ENCODE measurements around the gene RPS18. TPM values are rescaled to one million over a fixed set of nuclear protein-coding genes. Genes with fewer than 3 reads are reported as not detected.

The RPS18 gene
- total RNA-seq, 4 donors from 2014 or later: 773 to 2,238 (median 1,359) TPM

GRCh38 chr6:33247977-33248642, 23.8 kb upstream of the RPS18 start:
- Histone ChIP-seq H3K4me1 (peaks cover 12 to 27% (median 24%) of the 10 kb centered on the region in 4 donors), H3K27me3 (peaks cover 4% of the 10 kb centered on the region), H3K9me3 (no peaks in the 10 kb centered on the region), H3K36me3 (no peaks in the 10 kb centered on the region), H3K4me3 (peak overlapping the region in 3 of 4 donors; percentile 34 to 60 (median 42)), H3K27ac (peak overlapping the region; percentile 88 to 93 (median 92))
- WGBS, 2 donors (ENCODE audit: low coverage in 1 of 2): 6 to 22% methylated on average over 4 to 26 of the region's 28 CpGs
- intact Hi-C loops (cut with DNase I; ENCODE audit: low total_unique reads): loop anchor here (5.0 to 10.0 kb wide), 3 partner anchors 83 to 233 kb away; no protein-coding TSS in a partner anchor
- peak; percentile 94 for DNase-seq
- TF ChIP-seq, protein P1, sequence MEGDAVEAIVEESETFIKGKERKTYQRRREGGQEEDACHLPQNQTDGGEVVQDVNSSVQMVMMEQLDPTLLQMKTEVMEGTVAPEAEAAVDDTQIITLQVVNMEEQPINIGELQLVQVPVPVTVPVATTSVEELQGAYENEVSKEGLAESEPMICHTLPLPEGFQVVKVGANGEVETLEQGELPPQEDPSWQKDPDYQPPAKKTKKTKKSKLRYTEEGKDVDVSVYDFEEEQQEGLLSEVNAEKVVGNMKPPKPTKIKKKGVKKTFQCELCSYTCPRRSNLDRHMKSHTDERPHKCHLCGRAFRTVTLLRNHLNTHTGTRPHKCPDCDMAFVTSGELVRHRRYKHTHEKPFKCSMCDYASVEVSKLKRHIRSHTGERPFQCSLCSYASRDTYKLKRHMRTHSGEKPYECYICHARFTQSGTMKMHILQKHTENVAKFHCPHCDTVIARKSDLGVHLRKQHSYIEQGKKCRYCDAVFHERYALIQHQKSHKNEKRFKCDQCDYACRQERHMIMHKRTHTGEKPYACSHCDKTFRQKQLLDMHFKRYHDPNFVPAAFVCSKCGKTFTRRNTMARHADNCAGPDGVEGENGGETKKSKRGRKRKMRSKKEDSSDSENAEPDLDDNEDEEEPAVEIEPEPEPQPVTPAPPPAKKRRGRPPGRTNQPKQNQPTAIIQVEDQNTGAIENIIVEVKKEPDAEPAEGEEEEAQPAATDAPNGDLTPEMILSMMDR (IDR thresholded peaks at IDR 0.05): peak; percentile 96 to 98 (median 97)
- TF ChIP-seq EP300 (IDR thresholded peaks at IDR 0.05; ENCODE audit: low read depth): no peak
- in situ Hi-C loops (cut with MboI; ENCODE audit: low pct_ligation_motif_present in 1 of 4, low pct_unique_long_range_greater_than_20kb in 1 of 4, low sequenced_read_pairs in 3 of 4): loop anchor here (5.0 to 25.0 kb wide), 5 partner anchors 83 to 236 kb away; partner anchors contain the start of gene HLA-DOA (in 1 of the 4)

DNA sequence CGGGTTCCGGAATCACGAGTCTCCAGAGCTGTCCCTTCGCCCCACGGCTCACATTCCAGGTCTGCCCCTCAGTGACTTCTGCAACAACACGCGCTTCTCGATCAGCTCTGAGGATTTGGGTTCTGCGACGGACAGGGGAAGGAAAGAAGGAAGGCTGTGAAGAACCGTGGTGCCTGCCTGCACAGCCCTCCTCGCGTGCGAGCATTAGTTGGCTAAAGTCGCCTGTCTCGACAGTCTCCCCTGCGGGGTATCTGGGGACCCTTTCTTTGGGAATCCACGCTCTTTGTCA, 23.3 kb upstream of the RPS18 start:
- 1% methylated on average over 18 of the region's 18 CpGs; no CpG with 5 or more reads in 1 of the 2 donors for WGBS, 2 donors (ENCODE audit: low coverage in 1 of 2)
- DNase-seq: no peak
- no peaks in the 10 kb centered on the region for H3K9me3 ChIP-seq
- H3K4me3 ChIP-seq: peak overlapping the region; percentile 5 to 60 (median 38)
- H3K36me3 ChIP-seq: no peaks in the 10 kb centered on the region
- intact Hi-C loops (cut with DNase I; ENCODE audit: low total_unique reads) (loop anchor here (5.0 to 10.0 kb wide), 3 partner anchors 84 to 234 kb away; no protein-coding TSS in a partner anchor), in situ Hi-C loops (cut with MboI; ENCODE audit: low pct_ligation_motif_present in 1 of 4, low pct_unique_long_range_greater_than_20kb in 1 of 4, low sequenced_read_pairs in 3 of 4) (loop anchor here (5.0 to 25.0 kb wide), 5 partner anchors 84 to 236 kb away; partner anchors contain the start of gene HLA-DOA (in 1 of the 4))
- H3K27ac ChIP-seq: peak overlapping the region; percentile 88 to 93 (median 92)
- peaks cover 4% of the 10 kb centered on the region for H3K27me3 ChIP-seq
- TF ChIP-seq, protein P1 (IDR thresholded peaks at IDR 0.05): peak in 2 of 5 experiments; percentile 22 to 46
- TF ChIP-seq EP300 (IDR thresholded peaks at IDR 0.05; ENCODE audit: low read depth): no peak
- peaks cover 12 to 27% (median 24%) of the 10 kb centered on the region in 4 donors for H3K4me1 ChIP-seq

DNA sequence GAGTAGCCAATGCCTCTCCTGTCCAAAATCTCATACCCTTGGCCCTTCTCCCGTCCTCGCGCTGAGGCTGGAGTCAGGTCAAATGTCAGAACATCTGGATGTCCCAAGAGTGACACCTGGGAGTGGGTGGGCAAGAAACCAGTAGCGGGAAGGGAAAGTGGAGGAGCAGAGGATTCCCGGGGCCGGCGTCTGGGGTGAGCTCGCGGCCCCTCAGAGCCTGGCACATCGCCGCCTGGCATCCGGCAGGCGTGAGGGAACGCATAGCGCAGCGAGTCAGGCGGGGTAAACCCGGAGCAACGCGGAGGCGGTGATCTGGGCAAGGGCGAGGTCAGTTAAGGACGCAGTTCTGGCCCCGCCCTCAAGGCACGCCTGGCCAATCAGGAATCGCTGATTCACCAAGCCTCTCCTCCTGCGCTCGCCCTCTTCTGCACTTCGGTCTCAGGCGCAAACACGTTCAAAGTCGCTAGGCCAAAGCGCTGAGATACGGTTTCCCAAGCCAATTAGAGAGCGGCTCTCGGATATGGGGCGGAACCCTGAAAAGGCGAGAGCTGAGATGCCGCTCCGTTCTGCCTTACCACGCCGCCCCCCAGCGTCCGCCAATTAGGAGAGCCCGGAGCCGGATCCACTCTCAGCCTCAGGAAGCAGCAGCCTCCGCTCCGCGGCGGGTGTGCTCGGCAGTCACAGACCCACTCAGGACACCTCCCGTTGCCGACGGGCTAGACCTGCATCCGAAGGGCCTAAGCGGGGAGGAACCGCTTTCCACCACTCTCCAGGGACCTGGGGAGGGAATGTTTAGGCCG, 22.7 kb upstream of the RPS18 start:
- WGBS, 2 donors (ENCODE audit: low coverage in 1 of 2): 0% methylated on average over 43 of the region's 58 CpGs; no CpG with 5 or more reads in 1 of the 2 donors
- intact Hi-C loops (cut with DNase I; ENCODE audit: low total_unique reads): loop anchor here (5.0 to 10.0 kb wide), 3 partner anchors 84 to 234 kb away; no protein-coding TSS in a partner anchor
- in situ Hi-C loops (cut with MboI; ENCODE audit: low pct_ligation_motif_present in 1 of 4, low pct_unique_long_range_greater_than_20kb in 1 of 4, low sequenced_read_pairs in 3 of 4): loop anchor here (5.0 to 25.0 kb wide), 5 partner anchors 84 to 237 kb away; partner anchors contain the start of gene HLA-DOA (in 1 of the 4)

DNA sequence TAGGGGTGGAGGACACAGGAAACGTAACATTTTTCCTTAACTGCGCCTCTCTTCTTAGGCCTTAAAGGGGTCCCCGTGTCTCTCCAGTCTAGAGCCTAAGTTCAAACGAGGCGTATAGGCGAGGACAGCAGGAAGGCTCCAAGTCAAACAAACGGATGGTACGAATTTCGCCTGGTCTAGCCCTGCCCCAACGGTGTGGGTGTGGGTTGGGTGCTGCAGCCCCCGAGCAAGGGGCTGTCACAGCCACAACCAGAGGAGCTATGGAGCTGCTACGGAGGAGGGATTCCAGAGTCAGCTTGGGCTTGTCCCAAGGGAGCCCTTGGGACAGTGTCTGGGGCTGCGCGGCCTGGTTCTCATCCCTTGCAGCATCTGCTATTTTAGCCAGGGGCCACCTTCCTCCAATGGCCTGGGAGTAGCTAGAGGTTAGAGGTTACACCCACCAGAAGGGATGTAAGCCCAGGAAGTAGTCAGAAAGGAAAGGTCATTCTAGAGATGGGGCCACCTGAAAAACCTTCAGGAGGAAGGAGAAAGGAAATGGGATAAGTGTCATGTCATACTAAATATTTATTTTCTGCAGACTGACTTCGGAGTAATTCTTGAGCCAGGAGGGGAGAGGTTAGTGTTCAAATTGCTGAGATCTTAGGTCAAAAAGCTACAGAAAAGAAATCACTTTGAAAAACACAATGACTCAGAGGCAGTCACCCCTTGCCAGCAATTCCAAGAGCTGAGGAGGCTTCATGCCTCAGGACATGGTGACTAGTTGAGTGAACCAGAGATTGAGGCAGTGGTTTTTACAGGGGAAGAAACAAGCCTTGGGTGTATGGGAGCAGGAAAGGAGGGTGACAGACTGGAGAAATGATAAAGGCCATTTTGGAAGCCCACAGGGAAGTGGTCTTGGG, 21.9 kb upstream of the RPS18 start:
- TF ChIP-seq, protein P1 (IDR thresholded peaks at IDR 0.05): no peak
- TF ChIP-seq POLR2AphosphoS5 (IDR thresholded peaks at IDR 0.05): no peak
- no peak for TF ChIP-seq POLR2A (IDR thresholded peaks at IDR 0.05)
- no peak for TF ChIP-seq EP300 (IDR thresholded peaks at IDR 0.05; ENCODE audit: low read depth)
- Histone ChIP-seq H3K27me3 (peaks cover 4% of the 10 kb centered on the region), H3K9me3 (no peaks in the 10 kb centered on the region), H3K36me3 (no peaks in the 10 kb centered on the region), H3K4me1 (peaks cover 12 to 27% (median 24%) of the 10 kb centered on the region in 4 donors), H3K4me3 (peak overlapping the region; percentile 35 to 60 (median 50)), H3K27ac (peak overlapping the region; percentile 88 to 93 (median 92))
- no peak for DNase-seq
- 16 to 75% methylated on average over 1 to 15 of the region's 15 CpGs for WGBS, 2 donors (ENCODE audit: low coverage in 1 of 2)
- intact Hi-C loops (cut with DNase I; ENCODE audit: low total_unique reads): loop anchor here (5.0 to 10.0 kb wide), 3 partner anchors 85 to 235 kb away; no protein-coding TSS in a partner anchor
- in situ Hi-C loops (cut with MboI; ENCODE audit: low pct_ligation_motif_present in 1 of 4, low pct_unique_long_range_greater_than_20kb in 1 of 4, low sequenced_read_pairs in 3 of 4): loop anchor here (5.0 to 25.0 kb wide), 5 partner anchors 85 to 238 kb away; partner anchors contain the start of gene HLA-DOA (in 1 of the 4)

More for the DNA sequence above, 22.7 kb upstream of the RPS18 start:
- peaks cover 4% of the 10 kb centered on the region for H3K27me3 ChIP-seq
- H3K36me3 ChIP-seq: no peaks in the 10 kb centered on the region
- peak overlapping the region; percentile 35 to 60 (median 50) for H3K4me3 ChIP-seq
- peak overlapping the region; percentile 88 to 93 (median 92) for H3K27ac ChIP-seq
- peaks cover 12 to 27% (median 24%) of the 10 kb centered on the region in 4 donors for H3K4me1 ChIP-seq
- peak; percentile 99 for DNase-seq
- no peaks in the 10 kb centered on the region for H3K9me3 ChIP-seq
- TF ChIP-seq EP300 (IDR thresholded peaks at IDR 0.05; ENCODE audit: low read depth) (no peak), POLR2A (IDR thresholded peaks at IDR 0.05) (peak; percentile 87), POLR2AphosphoS5 (IDR thresholded peaks at IDR 0.05) (peak; percentile 76 to 90 (median 78))
